ENCODE data around the gene ECT2L.

Gene ECT2L

DNA sequence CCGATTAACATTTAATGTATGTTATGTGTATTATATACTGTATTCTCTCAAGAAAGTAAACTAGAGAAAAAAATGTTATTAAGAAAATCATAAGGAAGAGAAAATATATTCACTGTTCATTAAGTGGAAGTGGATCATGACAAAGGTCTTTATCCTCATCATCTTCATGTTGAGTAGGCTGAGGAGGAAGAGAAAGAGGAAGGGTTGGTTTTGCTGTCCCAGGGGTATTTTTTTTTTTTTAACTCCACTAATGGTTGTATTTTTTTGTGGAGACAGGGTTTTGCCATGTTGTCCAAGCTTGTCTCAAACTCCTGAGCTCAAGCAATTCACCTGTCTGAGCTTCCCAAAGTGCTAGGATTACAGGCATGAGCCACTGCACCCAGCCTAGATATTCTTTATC is 11.0 kb downstream of the ECT2L start:
- DNase-seq: no peak

DNA sequence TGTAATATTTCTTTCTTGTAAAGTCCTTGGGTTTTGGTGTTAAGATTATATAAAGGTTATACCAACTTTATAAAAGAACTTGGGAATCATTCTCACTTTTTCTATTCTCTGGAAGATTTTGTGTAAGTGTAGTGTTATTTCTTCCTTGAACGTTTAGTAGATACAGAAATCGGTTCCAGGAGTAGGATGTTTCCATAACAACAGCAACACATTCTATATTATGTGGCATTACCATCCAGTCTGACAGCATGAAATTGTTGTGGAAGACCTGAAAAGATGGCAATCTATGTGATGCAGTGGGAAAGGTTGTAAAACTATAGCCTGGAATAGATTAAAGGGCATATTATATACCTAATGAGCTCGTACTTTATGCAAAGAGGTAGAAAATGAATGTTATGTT is 13.8 kb downstream of the ECT2L start:
- no peak for DNase-seq

DNA sequence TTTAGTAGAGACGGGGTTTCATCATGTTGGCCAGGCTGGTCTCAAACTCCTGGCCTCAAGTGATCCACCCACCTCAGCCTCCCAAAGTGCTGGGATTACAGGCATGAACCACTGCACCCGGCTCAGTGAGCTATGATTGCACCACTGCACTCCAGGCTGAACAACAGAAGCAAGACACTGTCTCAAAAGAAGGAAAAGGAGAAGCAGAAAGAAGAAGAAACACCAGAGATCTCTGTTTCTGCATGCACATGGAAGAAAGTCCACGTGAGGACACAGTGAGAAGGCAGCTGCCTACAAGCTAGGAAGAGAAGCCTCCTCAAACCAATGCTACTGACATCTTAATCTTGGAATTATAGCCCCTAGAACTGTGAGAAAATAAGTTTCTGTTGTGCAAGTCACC is 16.0 kb downstream of the ECT2L start:
- DNase-seq: no peak

DNA sequence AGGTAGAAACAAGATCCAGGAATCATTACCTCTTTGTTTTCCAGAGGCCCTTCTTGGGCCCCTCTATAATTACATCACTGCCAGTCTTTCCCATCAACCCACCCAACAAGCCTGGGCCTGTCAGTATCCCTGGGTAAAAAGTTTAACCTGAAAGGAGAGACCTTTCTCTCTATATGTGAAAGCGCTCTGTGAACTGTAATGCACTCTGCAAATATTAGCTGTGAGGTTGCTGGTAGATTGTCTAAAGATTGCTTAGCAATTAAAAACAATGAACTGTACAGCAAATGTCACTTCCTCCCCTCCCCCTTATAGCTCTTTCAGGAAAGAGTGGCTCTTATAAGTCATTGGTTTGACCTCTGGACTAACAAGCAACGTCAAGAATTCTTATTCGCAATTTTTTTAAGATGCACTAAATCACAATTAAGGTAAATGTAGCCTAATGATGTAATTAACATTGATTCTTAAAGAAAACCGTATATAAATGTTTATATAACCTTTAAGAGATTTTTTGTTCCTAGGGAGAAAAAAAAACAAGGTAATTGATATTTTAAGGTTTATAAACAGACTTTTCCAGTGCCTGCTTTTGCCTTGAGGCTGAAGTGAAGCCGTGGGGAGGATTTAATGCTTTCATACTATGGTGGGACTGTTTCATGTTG is 18.4 kb downstream of the ECT2L start:
- DNase-seq: no peak

DNA sequence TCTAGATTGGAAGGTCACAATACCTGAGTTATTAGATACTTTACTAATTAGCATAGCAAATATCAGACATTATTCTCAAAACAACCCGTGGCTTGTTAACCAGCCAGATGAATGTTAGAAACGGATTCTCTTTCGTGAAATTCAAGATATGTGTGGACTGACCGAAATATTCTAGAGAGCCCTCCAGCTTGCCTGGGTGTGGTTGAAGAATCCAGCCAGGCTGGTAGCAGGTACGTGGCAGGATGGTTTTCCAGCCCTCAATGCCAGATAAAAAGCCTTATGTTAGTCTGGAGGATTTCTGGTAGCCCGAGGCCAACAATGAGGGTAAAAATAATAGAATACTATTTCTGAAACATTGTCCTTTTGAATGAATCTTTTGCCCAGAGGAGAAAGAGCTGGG is 19.3 kb downstream of the ECT2L start:
- DNase-seq: no peak

DNA sequence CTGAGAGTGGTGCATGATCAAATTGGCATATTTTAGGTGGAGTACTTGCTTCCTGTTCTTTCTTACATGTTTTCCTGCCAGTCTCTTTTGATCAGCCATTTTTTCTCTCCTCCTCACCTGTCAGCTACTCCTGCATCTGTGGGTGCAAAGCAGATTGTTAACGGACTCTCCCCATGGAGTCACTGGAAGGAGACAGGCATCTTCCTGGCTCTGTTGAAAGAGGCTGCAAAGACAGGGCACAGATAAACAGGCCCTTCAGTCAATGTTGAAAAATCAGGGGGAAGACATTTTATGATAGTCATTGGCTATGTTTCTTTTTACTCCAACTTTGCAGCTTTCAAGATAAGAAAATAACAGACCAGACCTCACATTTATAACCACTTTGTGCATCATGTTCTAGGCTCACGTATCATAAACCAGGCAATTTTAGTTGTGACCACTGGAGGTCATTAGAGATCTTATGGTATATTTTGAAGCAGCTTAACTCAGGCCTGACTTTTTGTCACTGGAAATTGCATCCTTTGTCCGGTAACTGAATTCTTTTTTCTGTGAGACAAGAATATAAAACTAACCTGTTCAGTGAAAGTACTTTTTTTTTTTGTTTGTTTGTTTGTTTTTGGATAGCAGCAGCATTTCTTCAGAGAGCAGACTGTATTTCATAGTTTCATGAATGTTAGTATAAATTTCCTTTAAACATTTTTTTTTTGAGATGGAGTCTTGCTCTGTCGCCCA is 20.1 kb downstream of the ECT2L start:
- peak in 1 of 2 experiments; percentile 26 for DNase-seq

DNA sequence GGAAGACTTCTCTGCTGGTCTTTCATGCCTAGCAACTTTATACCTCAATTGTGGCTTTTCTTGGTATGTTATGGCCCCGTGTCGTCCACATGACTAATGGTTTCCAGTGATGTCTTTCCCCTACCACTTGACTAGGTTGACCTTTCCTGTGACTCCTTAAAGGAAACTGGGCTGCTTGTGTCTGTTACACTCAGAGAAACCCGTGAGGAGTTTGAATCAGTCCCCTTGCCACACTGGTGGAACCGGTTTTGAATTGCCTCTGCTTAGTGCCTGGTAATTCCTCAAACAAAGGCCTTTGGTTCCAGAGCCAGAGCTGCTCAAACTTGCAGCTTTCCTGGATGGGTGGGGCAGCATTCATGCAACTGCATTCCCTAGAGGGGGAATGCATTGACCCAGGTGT is 21.9 kb downstream of the ECT2L start:
- DNase-seq: no peak

DNA sequence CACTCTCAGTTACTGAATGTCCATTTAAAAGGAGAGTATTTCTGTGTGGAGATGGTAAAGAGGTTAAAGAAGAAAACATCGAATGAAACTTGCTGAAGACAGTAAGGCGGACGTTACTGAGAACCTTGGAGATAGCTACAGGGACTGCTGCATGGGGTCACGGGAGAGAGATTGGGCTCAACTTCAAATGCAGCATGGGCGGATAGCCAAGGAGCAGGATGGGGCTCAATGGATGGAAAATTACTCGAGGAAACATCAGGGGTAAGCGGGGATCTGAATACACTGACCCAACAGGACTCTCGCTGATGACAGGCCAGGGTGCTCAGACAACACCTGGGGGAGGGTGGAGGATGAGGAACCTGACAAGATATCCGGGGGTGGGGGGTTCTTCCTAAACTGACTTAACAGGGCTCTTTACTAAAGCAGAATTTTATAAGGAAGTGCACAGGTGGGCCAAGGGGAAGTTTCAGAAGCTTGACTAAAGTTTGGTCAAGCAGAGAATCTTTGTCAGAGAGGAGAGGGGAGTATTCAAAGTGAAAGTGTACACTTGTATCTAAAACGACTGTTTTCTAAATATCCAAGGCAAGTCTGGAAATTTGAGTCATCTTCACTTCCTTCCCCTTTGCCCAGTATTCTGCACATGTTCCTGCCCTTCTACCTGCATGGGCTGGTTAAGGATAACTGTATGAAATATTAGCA is 22.8 kb downstream of the ECT2L start:
- no peak for DNase-seq

DNA sequence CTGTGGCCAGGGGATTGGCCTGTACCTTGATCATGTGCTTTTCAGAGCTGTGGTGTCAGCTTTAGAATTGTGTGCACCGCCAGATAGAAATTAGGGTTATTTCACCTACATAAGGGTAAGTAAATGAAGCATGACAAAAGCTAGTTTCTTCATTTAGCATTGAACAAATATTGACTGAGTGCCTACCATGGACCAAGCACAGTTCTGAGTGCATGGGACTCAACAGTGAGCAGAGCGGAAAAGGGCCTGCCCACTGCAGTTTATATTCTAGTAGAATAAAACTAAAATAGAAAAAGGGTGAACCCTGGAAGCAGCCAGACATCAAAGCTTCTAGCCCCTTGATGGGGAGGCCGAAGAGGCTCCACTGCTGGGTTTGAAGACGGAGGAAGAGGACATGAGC is 25.6 kb downstream of the ECT2L start:
- no peak for DNase-seq

DNA sequence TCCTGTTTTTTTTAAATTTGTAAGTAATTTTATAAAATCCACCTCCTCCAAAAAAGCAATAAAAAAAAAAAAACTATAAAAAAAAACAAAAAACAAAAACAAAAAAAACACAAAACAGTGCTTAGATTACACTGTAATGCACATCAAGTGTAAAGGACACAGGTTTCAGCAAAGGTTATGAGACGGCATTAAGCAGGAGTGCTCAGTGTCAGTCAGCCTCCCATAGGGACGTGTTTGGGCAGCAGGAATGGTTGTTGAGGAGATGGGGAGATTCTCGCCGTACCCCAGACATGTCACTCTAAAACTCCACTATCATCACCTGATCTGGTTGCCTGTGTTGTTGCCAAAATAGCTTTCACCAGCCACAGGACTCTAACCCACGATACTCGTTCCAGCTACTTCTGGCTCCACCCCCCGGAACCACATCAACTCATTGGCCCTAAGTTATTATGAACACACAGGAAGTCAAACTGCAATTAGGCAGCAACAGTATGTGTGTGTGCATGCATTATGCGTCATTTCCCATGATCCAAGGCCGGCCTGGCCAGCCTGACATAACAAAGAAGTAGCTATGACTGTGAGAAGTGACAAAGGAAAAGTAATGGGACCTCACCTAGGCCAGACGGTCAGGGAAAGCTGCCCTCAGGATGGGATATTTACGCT is 28.7 kb downstream of the ECT2L start:
- DNase-seq: no peak

DNA sequence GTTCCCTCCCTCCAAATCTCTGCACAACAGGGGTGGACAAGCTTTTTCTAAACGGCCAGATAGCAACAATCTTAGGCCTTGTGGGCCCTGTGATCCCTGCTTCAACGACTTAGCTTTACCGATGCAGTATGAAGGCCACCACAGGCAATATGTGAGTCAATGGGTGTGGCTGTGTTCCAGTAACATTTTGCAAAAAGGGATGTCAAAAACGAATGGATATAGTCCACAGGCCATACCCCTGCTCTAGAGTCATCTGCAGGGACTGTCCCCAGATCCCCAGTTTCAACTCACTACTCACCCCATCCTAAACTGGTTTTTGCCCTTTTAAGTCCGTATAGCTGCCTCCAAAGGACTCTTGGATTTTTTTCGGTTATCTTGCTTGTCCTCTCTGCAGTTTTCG is 34.4 kb downstream of the ECT2L start:
- DNase-seq: no peak

DNA sequence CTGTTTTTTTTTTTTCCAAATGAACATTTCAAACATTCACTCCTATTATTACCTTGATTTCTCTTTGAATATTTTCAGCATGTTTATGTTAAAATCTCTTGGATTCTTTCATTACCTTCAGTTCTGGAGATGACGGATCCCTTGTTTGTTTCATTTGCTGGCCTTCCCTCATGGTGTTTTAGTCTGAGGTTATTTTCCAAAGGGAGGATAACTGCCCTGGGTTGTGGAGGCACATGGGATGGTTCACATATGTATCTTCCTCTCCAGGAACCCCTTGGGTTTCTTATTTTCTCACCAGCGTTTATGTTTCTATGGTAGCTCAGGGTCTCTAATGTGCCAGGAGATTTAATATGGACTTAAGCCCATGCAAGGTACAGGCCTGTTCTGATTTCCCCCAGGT is 36.3 kb downstream of the ECT2L start:
- DNase-seq: no peak

DNA sequence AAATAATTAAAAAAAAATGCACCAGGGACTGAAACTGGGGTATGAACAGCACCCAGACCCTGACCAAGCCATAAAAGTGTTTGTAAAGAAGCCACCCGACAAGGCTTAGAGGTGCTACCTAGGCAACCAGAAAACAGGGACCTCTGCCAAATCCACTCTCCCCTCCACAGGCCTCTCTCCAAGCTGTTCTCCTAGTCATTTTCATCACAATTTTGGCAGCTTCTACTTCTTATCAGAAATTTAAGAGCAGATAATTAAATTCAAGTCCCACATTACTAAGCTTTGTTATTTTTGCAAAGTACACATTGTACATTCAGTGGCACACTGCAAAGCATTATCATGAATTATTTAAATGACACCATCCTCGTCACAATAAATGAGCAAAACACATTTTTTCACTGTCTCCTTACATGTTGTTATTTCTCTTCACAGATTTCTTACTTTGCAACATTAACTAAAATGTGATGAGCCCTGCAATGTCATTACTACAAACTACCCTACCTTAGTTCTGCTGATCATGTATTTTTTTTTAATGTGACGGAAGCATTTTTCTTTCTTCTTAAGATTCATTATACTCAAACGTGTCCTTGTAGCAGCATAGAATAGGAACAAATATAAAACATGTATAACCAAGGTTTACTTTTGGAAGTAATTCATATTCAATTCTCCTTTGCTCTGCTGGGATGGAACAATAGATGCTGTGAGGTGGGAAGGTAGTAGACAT is 38.1 kb downstream of the ECT2L start:
- no peak for DNase-seq

DNA sequence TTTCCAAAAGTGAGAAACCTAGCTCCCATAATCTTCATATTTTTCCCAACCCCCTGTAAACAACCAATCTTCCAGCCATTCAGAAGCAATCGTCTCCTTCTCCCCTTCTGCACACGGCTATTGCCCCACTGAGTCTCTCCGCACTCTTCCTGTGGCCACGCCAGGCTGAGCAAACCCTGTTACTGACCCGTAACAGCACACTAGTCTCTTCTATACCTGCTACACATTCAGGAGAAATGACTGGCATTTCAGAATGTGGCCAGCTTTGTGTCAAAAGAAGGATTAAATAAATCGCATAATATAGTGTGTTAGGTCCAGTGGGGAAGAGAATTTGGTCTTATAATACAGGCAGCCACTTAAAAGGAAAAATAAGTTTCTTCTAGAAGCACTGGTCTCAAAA is 41.4 kb downstream of the ECT2L start:
- DNase-seq: no peak

DNA sequence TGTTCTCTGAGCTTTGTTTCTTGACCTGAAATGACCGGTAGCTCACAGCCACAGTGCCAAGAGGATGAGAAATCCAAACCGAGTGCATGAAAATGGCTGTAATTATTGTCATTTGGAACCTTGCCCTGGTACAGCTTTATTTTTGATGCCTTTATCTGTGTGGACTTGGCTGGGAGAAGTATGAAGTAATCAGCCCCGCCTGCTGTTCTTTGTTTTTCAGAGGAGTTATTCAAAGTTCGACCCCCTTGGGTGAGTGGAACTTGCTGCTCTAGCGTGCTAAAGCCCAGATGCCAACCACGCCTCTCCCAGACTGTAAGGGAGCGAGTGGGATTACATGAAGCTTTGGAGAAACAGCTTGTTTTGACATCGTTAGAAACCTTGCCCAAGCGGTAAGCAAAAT is 48.3 kb downstream of the ECT2L start:
- no peak for DNase-seq

DNA sequence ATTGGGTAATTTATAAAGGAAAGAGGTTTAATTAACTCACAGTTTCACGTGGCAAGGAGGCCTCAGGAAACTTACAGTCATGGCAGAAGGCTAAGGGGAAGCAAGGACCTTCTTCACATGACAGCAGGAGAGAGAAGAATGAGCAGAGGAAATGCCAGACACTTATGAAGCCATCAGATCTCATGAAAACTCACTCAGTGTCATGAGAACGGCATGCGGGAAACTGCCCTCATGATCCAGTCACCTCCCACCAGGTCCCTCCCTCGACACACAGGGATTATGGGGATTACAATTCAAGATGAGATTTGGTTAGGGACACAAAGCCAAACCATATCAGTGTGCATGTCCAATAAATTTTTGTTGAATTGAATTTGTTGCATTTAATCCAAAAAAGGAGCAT is 52.0 kb downstream of the ECT2L start:
- DNase-seq: no peak

DNA sequence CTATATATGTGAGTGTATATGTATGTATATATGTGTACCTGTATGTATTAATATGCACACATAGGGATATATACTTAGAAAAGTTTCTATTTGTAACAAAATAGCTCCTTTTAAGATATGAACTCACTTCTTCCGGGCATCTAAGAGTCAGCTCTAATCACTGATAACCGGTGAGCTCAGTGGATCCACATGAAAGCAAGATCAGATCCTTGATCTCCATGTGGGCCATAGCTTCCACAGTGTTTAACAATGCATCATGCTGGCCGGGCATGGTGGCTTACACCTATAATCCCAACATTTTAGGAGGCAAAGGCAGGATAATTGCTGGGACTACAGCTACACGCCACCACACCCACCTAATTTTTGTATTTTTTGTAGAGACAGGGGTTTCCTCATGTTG is 52.6 kb downstream of the ECT2L start:
- no peak for DNase-seq

DNA sequence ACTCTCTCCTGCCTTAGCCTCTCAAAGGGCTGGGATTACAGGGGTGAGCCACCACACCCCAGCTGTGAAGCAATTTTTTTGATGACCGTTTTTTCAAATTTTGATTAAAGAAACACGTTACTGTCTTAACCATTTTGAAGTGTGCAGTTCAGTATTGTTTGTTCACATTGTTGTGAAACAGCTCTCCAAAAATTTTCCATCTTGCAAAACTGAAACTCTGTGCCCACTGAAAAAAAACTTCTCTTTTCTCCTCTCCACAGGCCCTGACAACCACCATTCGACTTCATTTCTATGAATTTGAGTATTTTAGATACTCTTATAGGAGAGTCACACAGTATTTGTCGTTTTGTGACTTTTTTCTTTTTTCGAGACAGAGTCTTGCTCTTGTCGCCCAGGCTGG is 53.9 kb downstream of the ECT2L start:
- DNase-seq: no peak

DNA sequence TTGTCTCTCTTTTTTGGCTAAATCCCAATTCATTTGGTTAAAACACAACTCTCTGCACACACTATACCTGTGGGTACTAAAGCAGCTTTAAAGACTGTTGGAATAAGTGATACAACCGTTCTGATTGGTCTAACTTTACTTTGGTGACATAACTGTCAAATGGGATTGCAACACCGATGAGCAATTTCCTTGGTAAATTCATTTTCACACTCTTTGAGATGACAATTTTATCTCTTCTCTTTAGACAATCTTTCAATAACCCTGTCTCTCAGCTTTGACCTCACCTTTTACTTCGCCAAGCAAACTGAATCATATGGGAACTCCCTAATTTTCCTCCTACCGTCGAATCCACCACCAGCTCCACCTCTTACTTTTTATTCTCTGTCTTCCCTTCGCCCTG is 60.8 kb downstream of the ECT2L start:
- no peak for DNase-seq

DNA sequence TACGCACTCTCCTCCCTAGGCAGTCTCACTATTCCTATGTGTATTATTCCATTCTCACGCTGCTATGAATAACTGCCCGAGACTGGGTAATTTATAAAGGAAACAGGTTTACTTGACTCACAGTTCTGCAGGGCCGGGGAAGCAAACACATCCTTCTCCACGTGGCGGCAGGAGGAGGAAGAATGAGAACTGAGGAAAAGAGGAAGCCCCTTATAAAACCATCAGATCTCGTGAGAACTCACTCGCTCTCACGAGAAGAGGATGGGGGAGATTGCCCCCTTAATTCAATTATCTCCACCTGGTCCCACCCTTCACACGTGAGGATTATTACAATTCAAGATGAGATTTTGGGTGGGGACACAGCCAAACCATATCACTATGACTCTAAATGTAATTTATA is 61.9 kb downstream of the ECT2L start:
- no peak for DNase-seq

DNA sequence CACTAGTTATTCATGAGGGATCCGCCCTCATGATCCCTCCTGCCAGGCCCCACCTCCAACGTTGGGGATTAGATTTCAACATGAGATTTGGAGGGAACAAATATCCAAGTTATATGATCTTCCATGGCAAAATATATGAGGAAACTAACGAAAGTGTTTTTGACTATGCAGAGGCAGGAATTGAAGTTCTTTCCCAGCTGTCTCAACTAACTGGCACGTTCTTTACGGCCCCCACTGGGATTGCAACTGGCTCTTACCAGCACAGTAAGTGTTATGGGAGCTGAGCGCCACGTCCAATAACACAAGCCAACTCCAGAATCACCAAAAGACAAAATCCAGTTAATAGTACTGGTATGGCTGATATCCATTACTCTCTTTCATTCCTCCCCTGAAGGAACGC is 66.6 kb downstream of the ECT2L start:
- no peak for DNase-seq

DNA sequence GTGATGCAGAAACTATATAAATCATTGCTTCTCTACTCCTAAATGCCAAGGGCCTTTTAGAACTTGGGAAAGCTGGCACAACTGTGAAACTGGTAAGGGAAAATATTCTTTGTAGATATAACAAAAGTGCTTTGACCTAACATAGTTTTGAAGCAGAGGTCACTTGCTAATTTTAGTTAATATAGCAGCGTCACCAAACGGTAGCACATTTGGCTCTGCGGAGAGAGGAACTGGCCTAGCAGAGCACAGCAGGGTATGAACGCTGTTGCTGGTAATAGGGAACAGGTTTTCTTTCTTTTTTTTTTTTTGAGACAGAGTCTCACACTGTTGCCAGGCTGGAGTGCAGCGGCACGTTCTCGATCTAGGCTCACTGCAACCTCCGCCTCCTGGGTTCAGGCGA is 67.4 kb downstream of the ECT2L start:
- no peak for DNase-seq

DNA sequence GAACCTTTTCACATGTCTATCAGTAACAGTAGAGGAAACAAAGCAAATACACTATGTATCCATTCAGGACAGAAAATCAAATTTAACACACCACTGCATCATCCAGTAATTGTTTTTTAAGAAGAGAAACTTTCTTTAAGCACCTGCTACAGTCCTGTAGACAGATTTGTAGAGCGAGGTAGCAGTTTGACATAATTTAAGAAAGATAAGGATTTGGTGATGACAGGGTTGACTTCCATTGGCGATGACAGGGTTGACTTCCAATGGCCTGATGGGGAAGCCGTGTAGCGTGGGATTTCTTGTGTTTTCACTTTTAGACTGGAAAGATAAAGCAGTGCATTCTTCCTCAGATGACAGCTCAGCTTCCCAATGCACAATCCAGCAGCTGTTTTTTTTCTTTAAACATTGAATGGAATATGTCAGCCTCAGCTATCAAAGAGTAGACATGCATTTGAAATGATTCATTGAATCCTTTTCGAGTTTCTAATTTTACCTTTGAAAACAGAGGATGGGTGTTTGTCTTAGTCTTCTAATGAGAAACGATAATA is 68.5 kb downstream of the ECT2L start:
- DNase-seq: no peak

Measured in NCI-H187 (cell line).